HG03432 (cell line): ENCODE data around the gene KIAA0513.
"Not testable (repeated sequence)": the region's sequence is repeated elsewhere in the genome, so short reads cannot be mapped to it uniquely, and the experiment has no call there.

Source experiments
- ATAC-seq: cut with Tn5 transposase; IDR thresholded peaks from one replicate; pipeline ENCODE4 v1.9.1; 2021; ENCODE audit warnings: mild to moderate bottlenecking, moderate library complexity; ENCODE audit not compliant: unreplicated experiment

Gene KIAA0513

GRCh38 chr16:85028685-85029407 is 1.3 kb downstream of the KIAA0513 start:
- peak; percentile 36 for ATAC-seq

GRCh38 chr16:85029408-85029784 is 1.8 kb downstream of the KIAA0513 start:
- ATAC-seq = peak; percentile 25

GRCh38 chr16:85029981-85030401 is 2.4 kb downstream of the KIAA0513 start:
- ATAC-seq = no peak

- ATAC-seq = no peak
These were observed 3.9 kb downstream of the KIAA0513 start for GRCh38 chr16:85031451-85031850.

- not testable (repeated sequence) for ATAC-seq
These were observed 4.6 kb downstream of the KIAA0513 start for GRCh38 chr16:85032187-85032586.

- ATAC-seq = no peak
These were observed 5.6 kb downstream of the KIAA0513 start for GRCh38 chr16:85033171-85033570.

- no peak for ATAC-seq
These were observed 7.2 kb downstream of the KIAA0513 start for GRCh38 chr16:85034591-85035433.

GRCh38 chr16:85036236-85037049 is 8.8 kb downstream of the KIAA0513 start:
- ATAC-seq = no peak

- no peak for ATAC-seq
These were observed 9.4 kb downstream of the KIAA0513 start for GRCh38 chr16:85037050-85037410.

GRCh38 chr16:85037721-85038120 is 10.1 kb downstream of the KIAA0513 start:
- no peak for ATAC-seq

- no peak for ATAC-seq
These were observed 13.1 kb downstream of the KIAA0513 start for GRCh38 chr16:85040685-85041084.

- no peak for ATAC-seq
These were observed 13.9 kb downstream of the KIAA0513 start for GRCh38 chr16:85041219-85042166.

GRCh38 chr16:85042167-85042526 is 14.6 kb downstream of the KIAA0513 start:
- ATAC-seq = no peak

- ATAC-seq = no peak
These were observed 15.0 kb downstream of the KIAA0513 start for GRCh38 chr16:85042606-85043005.

- ATAC-seq = no peak
These were observed 17.5 kb downstream of the KIAA0513 start for GRCh38 chr16:85045077-85045476.

- no peak for ATAC-seq
These were observed 18.3 kb downstream of the KIAA0513 start for GRCh38 chr16:85045641-85046471.

GRCh38 chr16:85046472-85046916 is 18.9 kb downstream of the KIAA0513 start:
- ATAC-seq = no peak

GRCh38 chr16:85046931-85047866 is 19.6 kb downstream of the KIAA0513 start:
- no peak for ATAC-seq
